Skeletal muscle satellite cell (primary cell): ENCODE data around the gene DNAJC7.
"Not testable (repeated sequence)": the region's sequence is repeated elsewhere in the genome, so short reads cannot be mapped to it uniquely, and the experiment has no call there.

Experiments used
- H3K27me3 ChIP-seq: 2 replicates; pipeline ENCODE4 v1.7.0; 2013; ENCODE audit warnings: low read length; ENCODE audit not compliant: control insufficient read depth, insufficient read depth
- H3K36me3 ChIP-seq: 2 replicates; pipeline ENCODE4 v1.7.0; 2013; ENCODE audit warnings: mild to moderate bottlenecking, control low read depth, low read length; ENCODE audit not compliant: insufficient read depth
- H3K4me1 ChIP-seq: 2 replicates; pipeline ENCODE4 v1.7.0; 2013; ENCODE audit warnings: low read length; ENCODE audit not compliant: control insufficient read depth, insufficient read depth
- H3K4me2 ChIP-seq: 2 replicates; pipeline ENCODE4 v1.7.0; 2013; ENCODE audit warnings: mild to moderate bottlenecking, low read length
- H3K4me3 ChIP-seq: 2 replicates; pipeline ENCODE4 v1.7.0; 2013; ENCODE audit warnings: low read length
- H3K9ac ChIP-seq: 2 replicates; pipeline ENCODE4 v1.7.0; 2013; ENCODE audit warnings: mild to moderate bottlenecking, low read depth, low read length, moderate library complexity
- H3K9me3 ChIP-seq: replicated peaks from 2 replicates; pipeline ENCODE4 v1.7.0; 2013; ENCODE audit warnings: mild to moderate bottlenecking, control low read depth, low read length

The DNAJC7 gene

DNA sequence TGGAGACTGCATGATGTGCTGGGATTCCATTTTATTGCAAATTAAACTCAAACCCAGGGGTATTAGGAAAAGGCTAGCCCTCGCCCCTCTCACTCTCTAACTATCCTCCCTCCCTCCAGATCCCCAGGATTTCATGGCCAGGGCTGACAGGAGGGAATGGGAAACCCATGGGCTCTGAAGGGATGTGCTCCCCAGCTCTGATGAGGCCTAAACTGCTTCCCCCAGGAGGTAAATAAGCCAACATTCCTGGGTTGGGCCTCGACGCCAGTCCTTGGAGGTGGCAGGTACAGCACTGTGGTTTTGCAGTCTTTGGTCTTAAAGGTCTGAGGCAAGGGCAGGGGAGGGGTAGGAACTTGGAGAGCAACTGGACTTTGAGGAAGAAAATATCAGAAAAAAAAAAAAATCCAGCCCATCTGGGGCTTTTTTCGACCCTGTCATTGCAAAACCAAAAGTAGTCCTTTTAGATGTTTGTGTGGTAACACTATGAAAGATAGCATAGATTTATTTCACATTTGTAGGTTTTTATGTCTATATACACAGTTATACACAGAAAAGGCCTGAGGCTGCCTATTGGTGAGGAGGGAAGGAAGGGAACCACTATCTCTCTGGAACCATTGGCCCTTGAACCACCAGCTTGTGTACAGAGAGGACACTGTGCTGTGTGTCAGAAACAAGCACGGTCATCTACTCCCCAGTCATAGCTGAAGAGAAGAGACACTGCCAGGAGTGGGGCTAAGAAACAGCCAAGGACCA is 21.2 kb upstream of the DNAJC7 start:
- H3K9ac ChIP-seq = no peak overlapping the region
- peaks cover 6% of the 10 kb centered on the region for H3K27me3 ChIP-seq
- no peak overlapping the region for H3K4me2 ChIP-seq
- H3K4me1 ChIP-seq = no peaks in the 10 kb centered on the region
- H3K4me3 ChIP-seq = no peak overlapping the region
- H3K36me3 ChIP-seq = no peaks in the 10 kb centered on the region
- no peaks in the 10 kb centered on the region for H3K9me3 ChIP-seq

DNA sequence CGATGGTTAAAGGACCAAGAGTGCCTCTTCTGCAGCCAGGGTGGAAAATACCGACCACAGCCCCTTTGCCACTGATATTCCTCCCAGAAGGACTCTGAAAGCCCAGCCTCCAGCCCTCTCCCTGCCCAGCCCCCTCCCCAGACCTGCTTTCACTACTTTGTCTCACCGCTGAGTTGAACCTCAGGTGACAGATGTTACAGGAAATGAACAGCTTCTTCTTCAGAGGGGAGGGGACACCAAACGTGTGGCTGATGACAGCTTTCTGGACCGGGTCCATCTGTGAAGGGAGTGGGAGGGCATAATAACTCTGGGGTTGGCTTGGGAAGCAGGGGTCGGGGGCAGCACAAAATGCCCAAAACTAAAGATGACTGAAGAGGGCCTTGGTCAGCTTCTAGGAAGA is 16.8 kb upstream of the DNAJC7 start:
- Histone ChIP-seq H3K4me3 (no peak overlapping the region), H3K4me1 (no peaks in the 10 kb centered on the region), H3K9me3 (no peaks in the 10 kb centered on the region), H3K9ac (no peak overlapping the region), H3K36me3 (no peaks in the 10 kb centered on the region), H3K4me2 (no peak overlapping the region), H3K27me3 (peaks cover 8% of the 10 kb centered on the region)

DNA sequence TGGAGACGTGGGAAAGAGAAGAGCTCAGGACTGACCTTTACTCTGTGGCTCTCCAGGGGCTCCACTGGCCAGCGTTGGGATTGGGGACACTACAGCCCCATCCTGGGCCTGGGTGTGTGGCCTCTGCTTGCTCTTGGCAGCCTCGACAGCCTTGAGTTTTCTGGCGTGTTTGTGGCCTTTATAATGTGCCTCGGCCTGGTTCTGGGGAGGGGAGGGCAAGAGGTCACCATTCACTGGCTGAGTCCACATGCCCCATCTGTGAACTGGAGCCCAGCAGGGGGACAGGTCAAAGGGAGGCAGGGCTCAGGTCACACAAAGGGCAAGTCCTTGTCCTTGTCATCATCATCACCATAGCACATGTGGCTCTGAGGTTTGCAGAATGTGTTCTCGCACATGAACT is 14.3 kb upstream of the DNAJC7 start:
- H3K27me3 ChIP-seq = peaks cover 8% of the 10 kb centered on the region
- peaks cover 7% of the 10 kb centered on the region for H3K4me1 ChIP-seq
- no peak overlapping the region for H3K4me2 ChIP-seq
- H3K4me3 ChIP-seq = no peak overlapping the region
- H3K9ac ChIP-seq = no peak overlapping the region
- no peaks in the 10 kb centered on the region for H3K36me3 ChIP-seq
- no peaks in the 10 kb centered on the region for H3K9me3 ChIP-seq

DNA sequence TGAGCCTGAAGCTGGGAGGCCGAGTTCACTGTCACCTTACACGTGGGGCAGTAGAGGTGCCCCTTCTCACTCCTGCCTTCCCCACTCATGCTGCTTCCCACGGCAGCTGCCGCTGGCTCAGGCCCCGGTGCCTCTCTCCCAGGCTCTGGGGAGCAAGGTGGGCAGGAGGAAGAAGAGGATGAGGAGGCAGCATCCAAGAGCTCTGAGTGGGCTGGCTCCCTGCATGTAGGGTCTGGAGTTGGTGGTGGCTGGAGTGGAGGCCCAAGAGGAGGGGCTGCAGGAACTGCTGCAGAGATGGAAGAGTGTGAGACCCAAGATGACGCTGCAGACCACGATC is 11.5 kb upstream of the DNAJC7 start:
- Histone ChIP-seq H3K27me3 (peaks cover 3% of the 10 kb centered on the region), H3K36me3 (peaks cover 12% of the 10 kb centered on the region), H3K4me3 (no peak overlapping the region), H3K4me1 (peaks cover 28% of the 10 kb centered on the region), H3K9me3 (no peaks in the 10 kb centered on the region), H3K4me2 (no peak overlapping the region), H3K9ac (no peak overlapping the region)

DNA sequence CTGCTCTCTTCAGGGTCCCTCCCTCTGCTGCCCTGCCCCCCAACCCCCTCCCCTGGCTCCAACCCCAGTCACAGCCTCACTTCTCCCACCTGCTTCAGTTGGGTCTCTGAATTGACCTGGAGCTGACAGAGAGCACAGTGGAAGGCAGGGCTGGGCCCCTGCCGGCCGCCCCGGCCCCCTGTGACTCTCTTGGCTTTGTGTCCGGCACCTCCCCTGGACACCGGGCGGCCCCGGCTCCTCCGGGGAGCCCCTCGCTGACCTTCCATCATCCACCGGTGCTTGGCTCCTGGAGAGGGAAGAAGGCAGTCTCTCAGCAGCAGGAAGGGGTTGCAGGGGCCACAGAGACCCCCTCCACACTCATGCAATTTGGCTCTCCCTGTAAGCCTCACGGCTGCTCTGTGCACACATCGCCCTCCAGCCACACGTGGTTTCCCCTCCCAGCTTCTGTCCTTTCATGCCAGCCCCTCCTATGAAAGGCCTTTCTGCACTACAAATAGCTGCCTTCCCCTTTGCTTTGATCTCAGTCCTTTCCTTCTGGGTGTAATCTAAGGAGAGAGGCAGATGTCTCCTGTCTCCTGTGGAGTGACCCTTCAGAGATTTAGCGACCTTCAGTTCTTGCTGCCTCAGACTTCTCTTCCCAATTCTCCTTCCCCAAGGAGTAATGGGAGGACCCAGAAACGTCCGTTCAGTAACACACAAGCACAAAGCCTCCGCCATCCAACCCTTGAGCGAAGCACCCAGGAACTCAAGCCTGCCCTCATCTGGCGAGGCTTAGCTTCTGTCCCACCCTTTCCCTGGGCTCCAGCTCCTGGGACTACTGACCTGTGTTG is 10.9 kb upstream of the DNAJC7 start:
- Histone ChIP-seq H3K9me3 (no peaks in the 10 kb centered on the region), H3K4me3 (no peak overlapping the region), H3K27me3 (peaks cover 2% of the 10 kb centered on the region), H3K4me1 (peaks cover 28% of the 10 kb centered on the region), H3K36me3 (peaks cover 17% of the 10 kb centered on the region), H3K9ac (no peak overlapping the region), H3K4me2 (no peak overlapping the region)

DNA sequence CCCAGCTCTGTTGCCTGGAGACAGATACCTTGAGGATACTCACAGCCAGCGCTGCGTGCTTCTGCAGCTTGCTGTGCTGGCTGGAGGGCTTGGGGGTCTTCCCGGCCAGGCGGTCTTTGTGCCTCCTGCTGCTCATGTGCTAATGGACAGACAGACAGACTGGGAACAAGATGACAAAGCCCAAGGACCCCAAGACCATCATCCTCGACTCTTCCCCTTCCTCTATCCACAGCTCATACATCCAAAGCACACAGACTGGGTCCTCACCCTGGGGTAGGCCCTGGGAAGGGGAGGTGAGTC is 10.3 kb upstream of the DNAJC7 start:
- Histone ChIP-seq H3K9me3 (no peaks in the 10 kb centered on the region), H3K27me3 (peaks cover 2% of the 10 kb centered on the region), H3K4me1 (peaks cover 28% of the 10 kb centered on the region), H3K9ac (no peak overlapping the region), H3K36me3 (peaks cover 23% of the 10 kb centered on the region), H3K4me2 (no peak overlapping the region), H3K4me3 (no peak overlapping the region)

DNA sequence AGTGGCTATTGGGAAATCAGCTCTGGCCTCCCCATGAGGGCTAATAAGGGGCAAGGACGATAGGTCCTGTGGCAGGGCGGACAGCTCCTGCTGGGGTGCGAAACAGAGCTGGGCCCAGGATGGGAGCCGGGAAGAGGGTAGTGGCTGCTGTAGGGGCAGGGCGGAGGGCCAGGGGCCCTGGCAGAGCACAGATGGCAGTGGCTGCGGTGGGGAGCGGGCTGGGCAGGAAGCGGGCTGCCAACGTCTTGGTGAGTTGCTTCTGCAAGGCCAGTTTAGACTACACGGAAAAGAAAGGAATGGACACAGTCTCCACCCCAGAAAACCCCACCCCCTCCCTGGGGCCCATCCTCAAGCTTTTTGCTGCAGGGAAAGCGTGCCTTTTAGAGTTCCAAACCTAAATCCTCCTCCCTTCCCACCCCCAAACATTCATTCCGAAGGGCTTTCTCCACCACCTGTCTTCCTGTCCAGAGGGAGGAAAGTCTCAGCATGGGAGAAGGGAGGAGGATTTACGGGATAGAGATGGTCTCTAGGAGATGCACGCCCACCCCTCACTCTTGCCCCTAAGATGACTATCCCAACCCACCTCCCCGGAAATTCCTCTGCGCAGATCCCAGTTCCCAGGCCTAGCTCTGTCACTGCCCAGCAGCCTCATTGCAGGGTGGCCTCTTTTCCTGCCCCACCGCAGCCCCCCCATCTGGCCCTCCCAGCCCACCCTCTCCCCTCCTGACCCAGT is 9.8 kb upstream of the DNAJC7 start:
- Histone ChIP-seq H3K4me1 (peaks cover 28% of the 10 kb centered on the region), H3K4me3 (no peak overlapping the region), H3K9ac (no peak overlapping the region), H3K4me2 (peak overlapping the region; percentile 38), H3K9me3 (no peaks in the 10 kb centered on the region), H3K27me3 (peaks cover 2% of the 10 kb centered on the region), H3K36me3 (peaks cover 27% of the 10 kb centered on the region)

DNA sequence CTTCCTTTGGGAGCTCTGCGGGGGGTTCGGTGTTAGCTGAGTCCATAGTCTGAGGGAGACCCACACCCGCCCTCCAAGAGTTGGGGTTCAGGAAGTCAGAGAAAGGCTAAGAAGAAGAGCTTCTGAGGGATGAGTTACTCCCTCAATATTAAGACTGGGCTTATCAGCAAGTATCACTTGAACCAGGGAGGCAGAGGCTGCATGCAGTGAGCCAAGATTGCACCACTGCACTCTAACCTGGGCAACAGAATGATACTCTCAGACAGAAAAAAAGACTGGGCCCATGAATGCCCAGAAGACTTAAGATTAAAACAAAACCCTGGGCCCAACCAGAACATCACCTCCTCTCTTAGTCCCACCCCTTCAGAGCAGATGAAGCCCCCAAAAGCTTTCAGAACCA is 8.7 kb upstream of the DNAJC7 start:
- H3K9me3 ChIP-seq = no peaks in the 10 kb centered on the region

DNA sequence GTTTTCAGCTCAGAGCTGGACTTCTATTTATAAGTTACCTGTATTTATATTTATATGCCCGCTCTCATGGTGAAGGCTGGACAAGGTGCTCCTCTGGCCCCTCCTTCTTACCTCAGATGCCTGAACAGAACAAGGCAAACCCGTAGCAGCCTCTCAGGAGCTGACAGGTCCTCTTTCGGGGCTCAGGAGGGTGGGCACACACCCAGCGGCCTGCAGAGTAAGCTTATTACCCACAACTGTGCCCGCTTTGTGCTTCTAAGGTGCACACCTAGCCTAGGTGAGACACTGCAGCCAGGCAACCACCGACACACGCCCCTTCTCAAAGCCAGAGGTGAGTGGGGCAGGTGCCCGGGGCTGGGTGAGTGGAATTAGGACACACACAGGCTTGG is 7.9 kb upstream of the DNAJC7 start:
- H3K9ac ChIP-seq = peak overlapping the region; percentile 6
- H3K4me1 ChIP-seq = peaks cover 37% of the 10 kb centered on the region
- H3K4me3 ChIP-seq = peak overlapping the region; percentile 10
- H3K9me3 ChIP-seq = no peaks in the 10 kb centered on the region
- H3K27me3 ChIP-seq = no peaks in the 10 kb centered on the region
- H3K4me2 ChIP-seq = peak overlapping the region; percentile 35
- H3K36me3 ChIP-seq = peaks cover 27% of the 10 kb centered on the region

More for the DNA sequence above, 8.7 kb upstream of the DNAJC7 start:
- no peak overlapping the region for H3K4me3 ChIP-seq
- H3K4me1 ChIP-seq = peaks cover 34% of the 10 kb centered on the region
- H3K36me3 ChIP-seq = peaks cover 27% of the 10 kb centered on the region
- H3K9ac ChIP-seq = no peak overlapping the region
- H3K4me2 ChIP-seq = no peak overlapping the region
- peaks cover 2% of the 10 kb centered on the region for H3K27me3 ChIP-seq

DNA sequence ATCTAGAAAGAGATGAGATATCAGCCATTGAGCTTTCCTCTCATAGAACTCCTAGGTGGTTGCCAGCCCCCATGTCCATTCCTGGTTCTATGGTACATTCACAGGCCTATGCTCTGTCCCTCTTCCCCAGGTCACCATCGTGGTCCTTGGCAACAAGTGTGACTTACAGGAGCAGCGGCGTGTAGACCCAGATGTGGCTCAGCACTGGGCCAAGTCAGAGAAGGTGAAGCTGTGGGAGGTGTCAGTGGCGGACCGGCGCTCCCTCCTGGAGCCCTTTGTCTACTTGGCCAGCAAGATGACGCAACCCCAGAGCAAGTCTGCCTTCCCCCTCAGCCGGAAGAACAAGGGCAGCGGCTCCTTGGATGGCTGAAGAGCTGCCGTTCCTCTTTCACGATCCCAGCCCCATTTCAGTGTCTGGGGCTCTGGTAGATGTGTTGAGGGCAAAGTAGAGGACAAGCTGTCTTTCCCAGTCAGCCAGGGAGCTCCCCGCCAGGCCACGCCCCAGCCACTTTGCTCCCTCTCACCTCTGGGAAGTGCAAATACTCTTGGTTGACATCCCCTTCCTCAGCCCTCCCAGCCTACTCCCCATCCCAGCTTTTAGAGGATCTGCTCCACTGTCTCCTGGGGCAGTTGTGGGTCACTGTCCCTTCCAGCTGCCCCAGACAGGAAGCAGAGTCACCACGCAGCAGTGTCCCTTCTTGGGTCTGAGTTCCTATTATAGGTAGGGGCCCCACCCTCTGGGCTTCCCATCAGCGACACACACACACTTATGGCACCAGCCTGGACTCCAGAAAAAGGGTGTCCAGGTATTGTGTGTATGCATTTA is 6.5 kb upstream of the DNAJC7 start:
- Histone ChIP-seq H3K27me3 (no peaks in the 10 kb centered on the region), H3K4me3 (no peak overlapping the region), H3K36me3 (peaks cover 27% of the 10 kb centered on the region), H3K4me1 (peaks cover 37% of the 10 kb centered on the region), H3K9me3 (no peaks in the 10 kb centered on the region), H3K4me2 (no peak overlapping the region), H3K9ac (no peak overlapping the region)

DNA sequence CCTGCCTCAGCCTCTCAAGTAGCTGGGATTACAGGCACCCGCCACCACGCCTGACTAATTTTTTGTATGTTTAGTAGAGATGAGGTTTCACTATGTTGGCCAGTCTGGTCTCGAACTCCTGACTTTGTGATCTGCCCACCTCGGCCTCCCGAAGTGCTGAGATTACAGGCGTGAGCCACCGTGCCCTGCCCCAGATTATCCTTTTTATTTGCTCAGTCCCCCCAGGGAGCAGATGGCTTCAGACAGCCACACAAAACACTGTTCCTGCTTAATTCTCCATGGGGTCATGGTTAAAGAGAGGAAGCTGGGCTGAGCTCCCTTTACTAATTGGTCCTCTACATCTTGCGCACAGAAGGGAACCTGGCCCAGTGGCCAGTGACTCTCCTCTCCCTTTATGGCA is 3.6 kb upstream of the DNAJC7 start:
- Histone ChIP-seq H3K4me3 (peak overlapping the region; percentile 87), H3K9ac (peak overlapping the region; percentile 98), H3K4me1 (peaks cover 38% of the 10 kb centered on the region), H3K36me3 (peaks cover 27% of the 10 kb centered on the region), H3K4me2 (peak overlapping the region; percentile 76)
- not testable (repeated sequence) for H3K27me3 ChIP-seq, H3K9me3 ChIP-seq
